Bronchial epithelial cell (primary cell): ENCODE data around the gene UNC45A. TPM values are rescaled to one million over a fixed set of nuclear protein-coding genes. Genes with fewer than 3 reads are reported as not detected.

Experiments
- DNase-seq: peaks from one replicate; pipeline ENCODE4 v3.0.0-alpha.2; 2010; ENCODE audit warnings: low read depth
- FAIRE-seq: peaks from 2 replicates; lab custom pipeline; 2011; peaks lifted over from hg19 to GRCh38; lab: Jason Lieb, UNC
- H3K27me3 ChIP-seq: 2 replicates; pipeline ENCODE4 v1.5.1; 2011; ENCODE audit warnings: low read length; ENCODE audit not compliant: control insufficient read depth, insufficient read depth
- H3K36me3 ChIP-seq: 2 replicates; pipeline ENCODE4 v1.5.1; 2011; ENCODE audit warnings: low read length; ENCODE audit not compliant: control insufficient read depth, insufficient read depth
- H3K4me3 ChIP-seq: 2 replicates; pipeline ENCODE4 v1.5.1; 2011; ENCODE audit warnings: mild to moderate bottlenecking, low read depth, low read length, control low read depth
- CTCF ChIP-seq: IDR thresholded peaks from 2 replicates; pipeline ENCODE4 v1.5.1; 2011; ENCODE audit warnings: mild to moderate bottlenecking, moderate library complexity, low read length, control low read depth, inconsistent platforms; ENCODE audit not compliant: insufficient read depth, severe bottlenecking
- total RNA-seq: library from RNA; depleted of rRNA; stranded (reverse); fragments of >200 nt; gene quantifications from 2 replicates; pipeline ENCODE4 v1.2.1, GENCODE V29; 2014

The UNC45A gene
- total RNA-seq, 1 donor from 2014 or later = 64.8 TPM

DNA sequence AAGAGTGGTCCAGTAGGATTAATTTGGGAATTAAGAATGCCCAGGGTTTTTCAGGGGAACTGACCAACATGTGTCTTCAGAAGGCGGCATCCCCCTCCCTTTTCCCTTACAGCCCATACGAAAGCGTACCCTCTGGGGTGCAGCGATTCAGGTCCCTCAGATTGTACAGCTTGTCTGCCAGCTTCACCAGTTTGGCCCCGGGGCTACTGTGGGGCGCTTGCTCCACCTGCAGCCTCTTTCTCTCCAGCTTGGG lies 3.6 kb upstream of the UNC45A start:
- TF ChIP-seq CTCF = no peak
- H3K4me3 ChIP-seq = peak overlapping the region; percentile 61
- H3K27me3 ChIP-seq = no peaks in the 10 kb centered on the region
- FAIRE-seq (no peak), DNase-seq (no peak)
- H3K36me3 ChIP-seq = peaks cover 2% of the 10 kb centered on the region

DNA sequence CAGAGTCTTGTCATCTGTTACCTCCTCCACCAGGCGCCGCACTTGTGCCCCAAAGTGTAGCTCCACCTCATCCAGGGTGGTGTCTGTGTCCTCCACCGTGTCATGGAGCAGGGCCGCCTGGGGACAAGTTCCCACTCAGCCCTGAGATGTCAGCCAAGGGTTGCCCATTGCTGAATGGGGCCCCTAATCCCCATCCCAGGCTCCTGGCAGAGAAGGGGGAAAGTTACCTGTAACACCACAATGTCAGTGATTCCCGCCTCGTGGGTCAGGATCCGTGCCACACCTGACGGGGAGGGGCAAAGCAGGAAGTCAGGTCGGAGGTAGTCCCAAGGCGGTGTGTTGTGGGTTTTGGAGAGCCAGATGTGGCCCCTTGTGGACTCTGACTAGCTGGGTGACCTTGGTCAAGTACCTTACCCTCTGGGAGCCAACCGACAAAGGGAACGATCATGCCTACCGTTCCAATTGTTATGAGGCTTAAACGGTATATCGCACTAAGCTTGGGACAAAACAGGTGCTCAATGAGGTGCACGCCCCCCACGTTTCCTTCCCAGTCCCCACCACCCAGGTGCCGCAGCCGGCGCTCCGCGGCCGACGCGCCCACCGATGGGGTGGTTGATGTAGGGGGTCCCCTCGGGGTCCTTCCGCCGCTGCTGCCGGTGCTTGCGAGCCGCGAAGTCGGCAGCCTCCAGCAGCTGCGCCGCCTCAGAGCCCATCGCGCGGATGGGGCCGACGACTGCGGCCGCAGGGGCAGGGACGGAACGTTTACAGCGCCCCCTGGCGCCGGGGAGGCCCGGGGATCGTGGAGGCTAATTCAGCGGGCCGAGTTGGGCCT lies 3.0 kb upstream of the UNC45A start, which contains the start of gene HDDC3:
TSS of gene HDDC3 (minus strand) at position 722 of the 832 bp plus-strand sequence. CDS start at position 713, 9 bp downstream.
- Histone ChIP-seq H3K27me3 (no peaks in the 10 kb centered on the region), H3K36me3 (peaks cover 2% of the 10 kb centered on the region), H3K4me3 (peak within 1 kb of the TSS; percentile 61)
- DNase-seq = peak; percentile 73
- no peak for FAIRE-seq
- peak; percentile 99 for TF ChIP-seq CTCF

DNA sequence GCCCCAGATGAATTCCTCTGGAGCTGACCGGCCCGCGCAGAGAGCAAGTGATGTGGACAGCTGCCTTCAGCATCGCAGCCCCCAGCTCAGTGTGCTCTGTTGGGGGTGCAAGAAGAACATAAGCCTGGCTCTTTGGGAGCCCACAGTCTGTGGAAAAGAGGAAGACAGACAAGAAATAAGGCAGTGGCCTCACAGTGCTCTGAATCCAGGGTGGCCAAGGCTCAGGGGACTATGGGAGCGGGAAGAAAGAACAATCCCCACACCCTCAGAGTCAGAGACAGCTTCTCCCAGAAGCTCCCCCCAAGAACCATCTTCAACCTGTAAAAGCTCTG lies 2.5 kb upstream of the UNC45A start:
- FAIRE-seq (no peak), DNase-seq (no peak)
- peaks cover 2% of the 10 kb centered on the region for H3K36me3 ChIP-seq
- TF ChIP-seq CTCF = no peak
- H3K4me3 ChIP-seq = peak overlapping the region; percentile 61
- no peaks in the 10 kb centered on the region for H3K27me3 ChIP-seq

- Histone ChIP-seq H3K4me3 (no peak overlapping the region), H3K27me3 (no peaks in the 10 kb centered on the region), H3K36me3 (peaks cover 3% of the 10 kb centered on the region)
- TF ChIP-seq CTCF = no peak
- FAIRE-seq = no peak
- no peak for DNase-seq
Observed at GRCh38 chr15:90933301-90933700, 1.8 kb upstream of the UNC45A start.

- Histone ChIP-seq H3K4me3 (peak overlapping the region; percentile 83), H3K27me3 (no peaks in the 10 kb centered on the region), H3K36me3 (peaks cover 8% of the 10 kb centered on the region)
- FAIRE-seq (no peak), DNase-seq (peak; percentile 77)
- TF ChIP-seq CTCF = peak; percentile 95
Observed at GRCh38 chr15:90934256-90934948, 683 bp upstream of the UNC45A start.
